OCI-LY7 (cell line): Measurements from ENCODE around the gene JADE3. TPM values are rescaled to one million over a fixed set of nuclear protein-coding genes. Genes with fewer than 3 reads are reported as not detected.

Experiments
- BruUV-seq: library from RNA; stranded (reverse); fragments of 400-500 nt; replicated peaks from 2 replicates; lab custom pipeline; 2021; lab: Mats Ljungman, UMichigan
- CTCF ChIA-PET: fragments of 300-600 bp; sonication (Branson Sonifier 250); formaldehyde crosslinking; loops from one replicate; lab custom pipeline; 2022; ENCODE audit warnings: antibody characterized with exemption; ENCODE audit not compliant: unreplicated experiment; lab: Charles Lee
- POLR2A ChIA-PET: fragments of 300-600 bp; sonication (Branson Sonifier 250); formaldehyde crosslinking; loops from one replicate; lab custom pipeline; 2022; ENCODE audit warnings: antibody characterized with exemption; lab: Charles Lee
- DNase-seq: peaks from one replicate; pipeline ENCODE4 v3.0.0-alpha.2; 2015; ENCODE audit warnings: low spot score
- H2AFZ ChIP-seq: fragments of 200-600 bp; sonication (generic), shearing (Covaris generic); 2 replicates; pipeline ENCODE4 v1.6.1; 2014; ENCODE audit warnings: mild to moderate bottlenecking, antibody characterized with exemption, low read length, moderate library complexity
- H3K27ac ChIP-seq: fragments of 200-600 bp; sonication (generic); 2 replicates; pipeline ENCODE4 v1.5.1; 2014; ENCODE audit warnings: mixed run types, low read depth, mild to moderate bottlenecking, moderate library complexity, low read length, inconsistent platforms; ENCODE audit not compliant: poor library complexity, severe bottlenecking
- H3K36me3 ChIP-seq: fragments of 200-600 bp; sonication (generic); 2 replicates; pipeline ENCODE4 v1.6.1; 2014; ENCODE audit warnings: mild to moderate bottlenecking, antibody characterized with exemption, low read length, moderate library complexity, mixed read lengths; ENCODE audit not compliant: insufficient read depth
- H3K4me1 ChIP-seq: fragments of 200-600 bp; sonication (generic); 2 replicates; pipeline ENCODE4 v1.5.1; 2014; ENCODE audit warnings: mild to moderate bottlenecking, low read length; ENCODE audit not compliant: insufficient read depth, poor library complexity, severe bottlenecking
- H3K4me2 ChIP-seq: fragments of 200-600 bp; sonication (generic); 2 replicates; pipeline ENCODE4 v1.6.1; 2014; ENCODE audit warnings: mild to moderate bottlenecking, low read length
- H3K4me3 ChIP-seq: fragments of 200-600 bp; sonication (generic); 2 replicates; pipeline ENCODE4 v1.5.1; 2014; ENCODE audit warnings: mild to moderate bottlenecking, low read depth, low read length; ENCODE audit not compliant: poor library complexity, severe bottlenecking
- H3K79me2 ChIP-seq: fragments of 200-600 bp; sonication (generic); 2 replicates; pipeline ENCODE4 v1.6.1; 2016; ENCODE audit warnings: low read depth, mild to moderate bottlenecking, low read length, moderate library complexity, mixed read lengths; ENCODE audit not compliant: insufficient read depth
- H3K9me2 ChIP-seq: fragments of 200-600 bp; sonication (generic); 2 replicates; pipeline ENCODE4 v1.6.1; 2016; ENCODE audit warnings: mild to moderate bottlenecking, low read length, mixed read lengths; ENCODE audit not compliant: insufficient read depth
- H3K9me3 ChIP-seq: fragments of 200-600 bp; sonication (generic); 2 replicates; pipeline ENCODE4 v1.6.1; 2014; ENCODE audit warnings: mild to moderate bottlenecking, mixed run types, low read length, mixed read lengths
- H4K20me1 ChIP-seq: fragments of 200-600 bp; sonication (generic); 2 replicates; pipeline ENCODE4 v1.6.1; 2014; ENCODE audit warnings: mild to moderate bottlenecking, antibody characterized with exemption, low read length, moderate library complexity, mixed read lengths; ENCODE audit not compliant: insufficient read depth
- EZH2phosphoT487 ChIP-seq: fragments of 200-600 bp; sonication (generic); IDR thresholded peaks from 2 replicates; pipeline ENCODE4 v1.6.1; 2018; ENCODE audit warnings: low read depth, borderline replicate concordance, mild to moderate bottlenecking, mixed run types, antibody characterized with exemption, low read length, moderate library complexity, mixed read lengths
- intact Hi-C: fragments of 100-400 bp; cut with micrococcal nuclease; formaldehyde crosslinking; loops from one replicate; pipeline ENCODE4 v1.10.0; 2022; ENCODE audit not compliant: unreplicated experiment
- total RNA-seq, 2 experiments: library from RNA; depleted of rRNA in 1 of 2; stranded (reverse); fragments of >200 nt in 1 of 2; shearing (Covaris generic) in 1 of 2; gene quantifications; 2 replicates each; pipeline ENCODE4 v1.2.3, GENCODE V29; 2014 to 2022
- TF ChIP-seq, protein P1 (sequence below): fragments of 200-600 bp; sonication (generic); conservative IDR thresholded peaks from 2 replicates; pipeline ENCODE4 v1.5.1; 2014; ENCODE audit warnings: mild to moderate bottlenecking, antibody characterized with exemption, low read length, moderate library complexity, mixed read lengths

The JADE3 gene
- total RNA-seq, 2 experiments from 2014 or later: 6.1 to 10.7 TPM

DNA sequence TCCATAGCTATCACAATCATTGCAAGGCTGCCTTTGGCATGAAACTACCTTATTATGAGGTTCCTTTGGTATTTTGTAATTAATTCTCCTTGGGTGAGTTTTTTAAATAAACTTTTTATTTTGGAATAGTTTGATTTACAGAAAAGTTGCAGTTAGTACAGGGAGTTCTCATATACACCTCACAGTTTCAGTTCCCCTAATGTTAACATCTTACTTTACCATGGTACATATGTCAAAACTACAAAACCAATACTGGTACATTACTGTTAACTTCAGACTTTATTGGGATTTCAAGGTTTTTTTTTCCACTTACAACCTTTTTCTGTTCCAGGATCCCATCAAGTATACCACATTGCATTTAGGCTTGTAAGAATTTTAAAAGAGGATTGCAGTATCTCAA lies 114.0 kb downstream of the JADE3 start:
- Histone ChIP-seq H3K79me2 (no peaks in the 10 kb centered on the region), H2AFZ (no peak overlapping the region), H3K9me2 (no peaks in the 10 kb centered on the region), H3K4me1 (peaks cover 6% of the 10 kb centered on the region), H4K20me1 (no peaks in the 10 kb centered on the region), H3K36me3 (no peaks in the 10 kb centered on the region), H3K4me3 (no peak overlapping the region), H3K9me3 (no peaks in the 10 kb centered on the region), H3K4me2 (no peak overlapping the region), H3K27ac (no peak overlapping the region)
- no TSS peak for BruUV-seq
- CTCF ChIA-PET: no interaction called here
- intact Hi-C loops: loop anchor here (10.0 kb wide), 1 partner anchor 221 kb away; no protein-coding TSS in a partner anchor
- TF ChIP-seq, protein P1, sequence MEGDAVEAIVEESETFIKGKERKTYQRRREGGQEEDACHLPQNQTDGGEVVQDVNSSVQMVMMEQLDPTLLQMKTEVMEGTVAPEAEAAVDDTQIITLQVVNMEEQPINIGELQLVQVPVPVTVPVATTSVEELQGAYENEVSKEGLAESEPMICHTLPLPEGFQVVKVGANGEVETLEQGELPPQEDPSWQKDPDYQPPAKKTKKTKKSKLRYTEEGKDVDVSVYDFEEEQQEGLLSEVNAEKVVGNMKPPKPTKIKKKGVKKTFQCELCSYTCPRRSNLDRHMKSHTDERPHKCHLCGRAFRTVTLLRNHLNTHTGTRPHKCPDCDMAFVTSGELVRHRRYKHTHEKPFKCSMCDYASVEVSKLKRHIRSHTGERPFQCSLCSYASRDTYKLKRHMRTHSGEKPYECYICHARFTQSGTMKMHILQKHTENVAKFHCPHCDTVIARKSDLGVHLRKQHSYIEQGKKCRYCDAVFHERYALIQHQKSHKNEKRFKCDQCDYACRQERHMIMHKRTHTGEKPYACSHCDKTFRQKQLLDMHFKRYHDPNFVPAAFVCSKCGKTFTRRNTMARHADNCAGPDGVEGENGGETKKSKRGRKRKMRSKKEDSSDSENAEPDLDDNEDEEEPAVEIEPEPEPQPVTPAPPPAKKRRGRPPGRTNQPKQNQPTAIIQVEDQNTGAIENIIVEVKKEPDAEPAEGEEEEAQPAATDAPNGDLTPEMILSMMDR: no peak
- no peak for TF ChIP-seq EZH2phosphoT487
- POLR2A ChIA-PET: no interaction called here
- peak; percentile 10 for DNase-seq

- H3K36me3 ChIP-seq: no peaks in the 10 kb centered on the region
- CTCF ChIA-PET: no interaction called here
- no TSS peak for BruUV-seq
- DNase-seq: peak; percentile 73
- no peak overlapping the region for H3K4me2 ChIP-seq
- no peak overlapping the region for H2AFZ ChIP-seq
- H3K9me2 ChIP-seq: no peaks in the 10 kb centered on the region
- peaks cover 6% of the 10 kb centered on the region for H3K4me1 ChIP-seq
- POLR2A ChIA-PET: no interaction called here
- no peaks in the 10 kb centered on the region for H3K79me2 ChIP-seq
- intact Hi-C loops: loop anchor here (2.0 kb wide), 2 partner anchors 128 to 272 kb away; partner anchors contain the start of gene SLC9A7
- no peak overlapping the region for H3K27ac ChIP-seq
- no peak for TF ChIP-seq EZH2phosphoT487
- TF ChIP-seq, protein P1: peak; percentile 82
- no peaks in the 10 kb centered on the region for H3K9me3 ChIP-seq
- no peak overlapping the region for H3K4me3 ChIP-seq
- no peaks in the 10 kb centered on the region for H4K20me1 ChIP-seq
These were observed 118.1 kb downstream of the JADE3 start for GRCh38 chrX:47030339-47030738.

GRCh38 chrX:47047989-47048388 lies 135.8 kb downstream of the JADE3 start:
- TF ChIP-seq, protein P1: no peak
- TF ChIP-seq EZH2phosphoT487: no peak
- H2AFZ ChIP-seq: no peak overlapping the region
- intact Hi-C loops: no loop called here
- H4K20me1 ChIP-seq: no peaks in the 10 kb centered on the region
- no peaks in the 10 kb centered on the region for H3K4me1 ChIP-seq
- POLR2A ChIA-PET: interaction anchor here (0.7 kb wide), 1 partner anchor 9 kb away, joined by 5 read pairs; no protein-coding TSS in a partner anchor
- CTCF ChIA-PET: no interaction called here
- BruUV-seq: no TSS peak
- H3K27ac ChIP-seq: no peak overlapping the region
- no peaks in the 10 kb centered on the region for H3K9me2 ChIP-seq
- no peak overlapping the region for H3K4me2 ChIP-seq
- no peaks in the 10 kb centered on the region for H3K79me2 ChIP-seq
- no peaks in the 10 kb centered on the region for H3K36me3 ChIP-seq
- H3K9me3 ChIP-seq: no peaks in the 10 kb centered on the region
- DNase-seq: no peak
- no peak overlapping the region for H3K4me3 ChIP-seq
